GM19455 (cell line): ENCODE results near the gene SAT2.

Source experiments
- ATAC-seq: cut with Tn5 transposase; IDR thresholded peaks from one replicate; pipeline ENCODE4 v1.9.1; 2021; ENCODE audit not compliant: unreplicated experiment

Gene SAT2

GRCh38 chr17:7576432-7576937, 51.1 kb downstream of the SAT2 start:
- no peak for ATAC-seq
